Subcutaneous adipose tissue (tissue), 4 donors: ENCODE data around the gene NEK10. TPM values are rescaled to one million over a fixed set of nuclear protein-coding genes. Genes with fewer than 3 reads are reported as not detected.

ENCODE experiments used
- total RNA-seq, 4 donors: library from RNA; depleted of rRNA; stranded (reverse); fragments of >200 nt; gene quantifications; one replicate each; pipeline ENCODE4 v1.1.0, GENCODE V29; 2016
- TF ChIP-seq, protein P1 (sequence below): fragments of 450-650 bp; IDR thresholded peaks from one replicate; pipeline ENCODE4 v1.5.1; 2016; ENCODE audit warnings: low read depth, mild to moderate bottlenecking, control low read depth, antibody characterized with exemption, moderate library complexity

The NEK10 gene
- total RNA-seq, 4 donors from 2014 or later = 0.44 to 2.6 (median 1.1) TPM

DNA sequence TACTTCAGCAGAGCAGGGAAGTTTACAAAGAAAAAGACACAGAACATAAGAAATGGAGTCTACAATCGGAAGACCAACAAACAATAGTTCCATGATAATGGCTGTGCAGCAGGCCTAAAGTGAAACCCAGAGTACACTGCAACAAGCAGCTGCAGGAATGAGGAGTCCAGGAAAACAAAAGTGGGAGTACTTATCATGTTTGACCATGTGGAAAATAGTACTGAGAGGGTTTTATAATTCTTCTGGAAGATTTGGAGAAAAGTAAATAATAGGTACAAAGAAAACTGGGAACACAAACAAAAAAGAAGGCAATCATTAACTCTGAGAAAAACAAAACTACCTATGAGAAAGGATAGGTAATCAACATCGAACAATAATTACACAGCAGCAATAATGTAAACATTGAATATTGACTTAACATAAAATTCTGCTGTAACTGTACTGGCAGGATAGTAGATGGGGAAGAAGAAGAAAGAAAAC, 87.5 kb downstream of the NEK10 start:
- TF ChIP-seq, protein P1, sequence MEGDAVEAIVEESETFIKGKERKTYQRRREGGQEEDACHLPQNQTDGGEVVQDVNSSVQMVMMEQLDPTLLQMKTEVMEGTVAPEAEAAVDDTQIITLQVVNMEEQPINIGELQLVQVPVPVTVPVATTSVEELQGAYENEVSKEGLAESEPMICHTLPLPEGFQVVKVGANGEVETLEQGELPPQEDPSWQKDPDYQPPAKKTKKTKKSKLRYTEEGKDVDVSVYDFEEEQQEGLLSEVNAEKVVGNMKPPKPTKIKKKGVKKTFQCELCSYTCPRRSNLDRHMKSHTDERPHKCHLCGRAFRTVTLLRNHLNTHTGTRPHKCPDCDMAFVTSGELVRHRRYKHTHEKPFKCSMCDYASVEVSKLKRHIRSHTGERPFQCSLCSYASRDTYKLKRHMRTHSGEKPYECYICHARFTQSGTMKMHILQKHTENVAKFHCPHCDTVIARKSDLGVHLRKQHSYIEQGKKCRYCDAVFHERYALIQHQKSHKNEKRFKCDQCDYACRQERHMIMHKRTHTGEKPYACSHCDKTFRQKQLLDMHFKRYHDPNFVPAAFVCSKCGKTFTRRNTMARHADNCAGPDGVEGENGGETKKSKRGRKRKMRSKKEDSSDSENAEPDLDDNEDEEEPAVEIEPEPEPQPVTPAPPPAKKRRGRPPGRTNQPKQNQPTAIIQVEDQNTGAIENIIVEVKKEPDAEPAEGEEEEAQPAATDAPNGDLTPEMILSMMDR = no peak

DNA sequence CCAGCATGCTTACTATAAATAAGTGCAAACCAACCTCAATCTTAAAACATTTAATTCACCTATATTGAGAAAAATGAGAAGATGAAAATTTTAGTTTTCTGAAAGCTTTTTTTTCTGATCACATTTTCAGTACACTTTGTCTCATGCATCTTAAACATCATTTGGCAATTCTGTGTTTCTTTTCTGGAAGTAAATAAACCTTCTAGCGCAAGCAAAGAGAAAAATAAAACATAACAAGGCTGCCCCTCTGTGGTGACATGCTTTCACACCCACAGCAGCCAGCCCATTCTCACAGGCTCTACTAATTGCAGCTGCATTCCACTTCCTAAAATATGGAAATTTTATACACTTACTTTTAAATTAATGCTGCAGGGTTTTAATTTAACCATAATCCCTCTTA, 90.1 kb downstream of the NEK10 start:
- TF ChIP-seq, protein P1 = no peak

DNA sequence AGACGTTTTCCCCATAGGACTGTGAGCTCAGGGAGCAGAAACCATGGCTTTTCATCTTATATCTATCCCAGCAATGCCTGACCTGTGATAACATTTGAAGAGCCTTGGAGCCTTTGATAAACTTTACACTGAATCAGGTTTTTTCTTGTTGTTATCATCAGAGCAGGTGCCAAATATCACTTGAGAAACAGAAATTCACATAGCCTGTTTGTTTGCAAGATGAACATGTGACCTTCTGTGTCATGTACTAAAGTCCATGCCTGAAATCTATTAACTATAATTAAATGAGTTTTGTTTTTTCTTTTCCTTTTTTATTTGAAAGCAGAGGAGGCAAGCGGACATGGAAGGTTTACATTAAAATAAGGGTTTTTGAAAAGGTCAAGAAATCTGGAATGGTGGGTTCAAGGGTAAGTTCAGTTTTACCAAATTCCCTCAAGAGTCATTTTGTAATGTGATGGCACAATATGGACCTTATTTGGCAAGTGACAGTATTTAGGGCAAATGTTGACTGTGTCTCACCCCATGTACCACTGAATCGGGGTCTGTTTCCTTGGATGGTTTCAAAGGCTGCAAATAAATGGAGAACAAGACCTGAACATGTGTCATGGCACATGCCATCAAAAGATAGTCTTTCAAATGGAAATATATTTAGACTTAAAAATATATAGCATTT, 90.7 kb downstream of the NEK10 start:
- TF ChIP-seq, protein P1 = no peak

DNA sequence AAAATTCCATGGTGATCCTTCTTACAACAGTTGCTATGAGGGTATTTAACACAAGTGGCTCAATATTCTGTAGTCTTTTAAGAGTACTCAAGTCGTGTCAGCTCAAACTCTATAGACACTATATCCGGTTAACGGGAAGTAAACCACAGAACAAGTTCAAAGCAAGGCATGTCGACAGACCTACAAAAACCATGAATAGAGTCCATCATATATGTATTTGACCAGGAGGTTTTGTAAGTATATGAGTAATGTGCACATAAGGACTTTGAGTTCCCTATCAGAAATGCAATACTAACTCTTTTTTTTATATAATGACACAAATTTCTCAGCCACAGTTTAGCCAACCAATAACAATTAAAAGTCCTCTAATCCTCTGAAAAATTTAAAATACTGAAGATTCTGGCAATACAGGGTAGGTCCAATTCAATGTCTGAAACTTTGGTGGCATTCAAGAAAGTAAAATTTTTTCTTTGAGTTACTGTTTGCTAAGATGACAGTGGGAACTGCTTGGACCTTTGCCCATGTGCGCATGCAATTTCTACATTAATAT, 93.7 kb downstream of the NEK10 start:
- TF ChIP-seq, protein P1 = no peak

GRCh38 chr3:27271890-27272289, 97.3 kb downstream of the NEK10 start:
- TF ChIP-seq, protein P1 = no peak

DNA sequence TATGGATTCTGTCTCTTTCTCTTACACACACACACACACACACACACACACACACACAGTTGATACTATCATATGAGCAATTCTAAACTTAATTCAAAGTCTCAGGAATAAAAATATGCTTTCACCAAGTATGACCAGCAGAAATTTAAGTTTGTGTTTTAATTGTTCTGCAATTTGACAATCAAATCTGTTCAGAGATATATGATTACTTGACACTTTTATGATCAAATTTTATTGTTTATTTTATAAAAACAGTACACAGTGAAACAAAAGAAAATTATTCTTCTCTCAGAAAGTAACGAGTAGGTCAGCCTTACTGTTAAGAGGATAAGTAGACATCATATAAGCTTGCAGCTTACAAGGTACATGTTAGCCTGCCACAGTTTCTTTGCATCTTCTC, 114.3 kb downstream of the NEK10 start:
- TF ChIP-seq, protein P1 = no peak

DNA sequence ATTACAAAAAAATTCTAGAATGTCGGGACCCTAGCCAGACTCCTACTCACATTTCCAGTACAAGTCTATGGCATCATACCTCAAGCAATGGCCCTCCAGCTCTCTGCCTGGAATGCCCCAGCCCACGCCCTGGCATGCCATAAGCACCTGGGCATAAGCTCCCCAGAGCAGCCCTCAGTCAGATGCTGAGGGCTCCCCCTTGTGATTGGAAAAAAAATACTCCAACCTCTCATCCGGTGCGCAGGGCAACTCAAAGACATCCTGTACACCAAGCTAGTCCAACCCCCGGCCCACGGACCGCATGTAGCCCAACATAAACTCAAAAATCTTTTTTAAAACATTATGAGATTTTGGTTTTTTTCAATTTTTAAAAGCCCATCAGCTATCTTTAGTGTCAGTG, 115.4 kb downstream of the NEK10 start:
- TF ChIP-seq, protein P1 = no peak
